Measurements from ENCODE around the gene ALK.

ALK gene

GRCh38 chr2:29490045-29490444 is 431.3 kb downstream of the ALK start:
- Histone ChIP-seq H3K27me3 (peaks cover 3% of the 10 kb centered on the region), H3K4me3 (ENCODE audit: low read depth in 1 of 2, low read length in 1 of 2) (no peak overlapping the region), H3K9me3 (no peaks in the 10 kb centered on the region), H3K27ac (no peak overlapping the region), H3K36me3 (no peaks in the 10 kb centered on the region), H3K4me1 (ENCODE audit: control insufficient read depth in 1 of 2, insufficient read depth in 1 of 2, low read depth in 1 of 2, low read length in 1 of 2) (no peaks in the 10 kb centered on the region)
- no peak for TF ChIP-seq CTCF (IDR thresholded peaks at IDR 0.05)

- no peaks in the 10 kb centered on the region for H3K4me1 ChIP-seq (ENCODE audit: control insufficient read depth in 1 of 2, insufficient read depth in 1 of 2, low read depth in 1 of 2, low read length in 1 of 2)
- H3K36me3 ChIP-seq, result no peaks in the 10 kb centered on the region
- H3K27me3 ChIP-seq, result no peaks in the 10 kb centered on the region
- no peak overlapping the region for H3K27ac ChIP-seq
- no peak for TF ChIP-seq CTCF (IDR thresholded peaks at IDR 0.05)
- no peak overlapping the region for H3K4me3 ChIP-seq (ENCODE audit: low read depth in 1 of 2, low read length in 1 of 2)
- H3K9me3 ChIP-seq, result no peaks in the 10 kb centered on the region
These were observed 431.8 kb downstream of the ALK start for GRCh38 chr2:29489568-29489967.

- no peak for TF ChIP-seq CTCF (IDR thresholded peaks at IDR 0.05)
- H3K27me3 ChIP-seq, result no peaks in the 10 kb centered on the region
- H3K4me1 ChIP-seq (ENCODE audit: control insufficient read depth in 1 of 2, insufficient read depth in 1 of 2, low read depth in 1 of 2, low read length in 1 of 2), result no peaks in the 10 kb centered on the region
- no peak overlapping the region for H3K27ac ChIP-seq
- no peaks in the 10 kb centered on the region for H3K9me3 ChIP-seq
- H3K4me3 ChIP-seq (ENCODE audit: low read depth in 1 of 2, low read length in 1 of 2), result no peak overlapping the region
- no peaks in the 10 kb centered on the region for H3K36me3 ChIP-seq
These were observed 433.3 kb downstream of the ALK start for GRCh38 chr2:29487967-29488555.

- TF ChIP-seq CTCF (IDR thresholded peaks at IDR 0.05), result no peak
- H3K4me1 ChIP-seq (ENCODE audit: control insufficient read depth in 1 of 2, insufficient read depth in 1 of 2, low read depth in 1 of 2, low read length in 1 of 2), result no peaks in the 10 kb centered on the region
- no peaks in the 10 kb centered on the region for H3K36me3 ChIP-seq
- no peak overlapping the region for H3K4me3 ChIP-seq (ENCODE audit: low read depth in 1 of 2, low read length in 1 of 2)
- no peak overlapping the region for H3K27ac ChIP-seq
- H3K27me3 ChIP-seq, result no peaks in the 10 kb centered on the region
- no peaks in the 10 kb centered on the region for H3K9me3 ChIP-seq
These were observed 435.8 kb downstream of the ALK start for GRCh38 chr2:29485631-29486030.

GRCh38 chr2:29485117-29485516 is 436.3 kb downstream of the ALK start:
- TF ChIP-seq CTCF (IDR thresholded peaks at IDR 0.05), result no peak
- no peaks in the 10 kb centered on the region for H3K4me1 ChIP-seq (ENCODE audit: control insufficient read depth in 1 of 2, insufficient read depth in 1 of 2, low read depth in 1 of 2, low read length in 1 of 2)

GRCh38 chr2:29482867-29483266 is 438.5 kb downstream of the ALK start:
- TF ChIP-seq CTCF (IDR thresholded peaks at IDR 0.05), result no peak
- no peaks in the 10 kb centered on the region for H3K4me1 ChIP-seq (ENCODE audit: control insufficient read depth in 1 of 2, insufficient read depth in 1 of 2, low read depth in 1 of 2, low read length in 1 of 2)

More at GRCh38 chr2:29485117-29485516, 436.3 kb downstream of the ALK start:
- no peaks in the 10 kb centered on the region for H3K9me3 ChIP-seq
- no peaks in the 10 kb centered on the region for H3K27me3 ChIP-seq
- H3K27ac ChIP-seq, result no peak overlapping the region
- H3K36me3 ChIP-seq, result no peaks in the 10 kb centered on the region
- no peak overlapping the region for H3K4me3 ChIP-seq (ENCODE audit: low read depth in 1 of 2, low read length in 1 of 2)

More at GRCh38 chr2:29482867-29483266, 438.5 kb downstream of the ALK start:
- no peak overlapping the region for H3K4me3 ChIP-seq (ENCODE audit: low read depth in 1 of 2, low read length in 1 of 2)
- no peaks in the 10 kb centered on the region for H3K27me3 ChIP-seq
- H3K36me3 ChIP-seq, result no peaks in the 10 kb centered on the region
- H3K9me3 ChIP-seq, result no peaks in the 10 kb centered on the region
- no peak overlapping the region for H3K27ac ChIP-seq
